GM12878 (cell line): ENCODE measurements around the gene TRPM5. TPM values are rescaled to one million over a fixed set of nuclear protein-coding genes. Genes with fewer than 3 reads are reported as not detected.

Experiments
- CTCF ChIP-seq, 3 experiments: IDR thresholded peaks in 2 of 3; conservative IDR thresholded peaks in 1 of 3; 2 replicates each; pipeline ENCODE4 v1.5.1; 2011; ENCODE audit warnings: low read depth in 3 of 3, low read length in 3 of 3, mild to moderate bottlenecking in 3 of 3, control low read depth in 2 of 3, moderate library complexity in 2 of 3, inconsistent platforms in 1 of 3, mixed read lengths in 1 of 3; ENCODE audit not compliant: control insufficient read depth in 2 of 3, insufficient read depth in 1 of 3; ENCODE audit errors: extremely low read depth in 1 of 3
- EED ChIP-seq: sonication (generic); IDR thresholded peaks from 2 replicates; pipeline ENCODE4 v1.6.1; 2016; ENCODE audit warnings: antibody characterized with exemption, low read depth
- GABPA ChIP-seq: IDR thresholded peaks from 2 replicates; pipeline ENCODE4 v1.6.1; 2014; ENCODE audit warnings: antibody characterized with exemption, low read depth, mild to moderate bottlenecking, inconsistent platforms
- HDGF ChIP-seq: fragments of 450-650 bp; IDR thresholded peaks from 2 replicates; pipeline ENCODE4 v1.6.1; 2016; ENCODE audit warnings: antibody characterized with exemption
- IKZF1 ChIP-seq: fragments of 450-650 bp; conservative IDR thresholded peaks from 2 replicates; pipeline ENCODE4 v1.6.1; 2017; ENCODE audit warnings: antibody characterized with exemption, mild to moderate bottlenecking
- IKZF2 ChIP-seq, 2 experiments: fragments of 450-650 bp; IDR thresholded peaks; 2 replicates each; pipeline ENCODE4 v1.6.1; 2017; ENCODE audit warnings: mild to moderate bottlenecking in 2 of 2, moderate library complexity in 2 of 2
- IRF3 ChIP-seq: fragments of 450-650 bp; IDR thresholded peaks from 2 replicates; pipeline ENCODE4 v1.6.1; 2014; ENCODE audit warnings: mild to moderate bottlenecking
- KAT2A ChIP-seq: conservative IDR thresholded peaks from 2 replicates; pipeline ENCODE4 v1.6.1; 2011; ENCODE audit warnings: low read depth, low read length; ENCODE audit not compliant: control insufficient read depth
- RAD21 ChIP-seq: IDR thresholded peaks from 2 replicates; pipeline ENCODE4 v1.6.1; 2011; ENCODE audit warnings: mild to moderate bottlenecking, low read depth, low read length, moderate library complexity; ENCODE audit not compliant: insufficient read depth
- RAD51 ChIP-seq: fragments of 450-650 bp; IDR thresholded peaks from 2 replicates; pipeline ENCODE4 v1.6.1; 2016; ENCODE audit warnings: moderate library complexity, mild to moderate bottlenecking, inconsistent platforms
- RELB ChIP-seq: fragments of 450-650 bp; IDR thresholded peaks from 2 replicates; pipeline ENCODE4 v1.6.1; 2017; ENCODE audit warnings: low read depth, mild to moderate bottlenecking, moderate library complexity
- SMC3 ChIP-seq: IDR thresholded peaks from 2 replicates; pipeline ENCODE4 v1.6.1; 2011; ENCODE audit warnings: low read length, improper control_type of control experiment, borderline replicate concordance
- SREBF1 ChIP-seq: IDR thresholded peaks from 2 replicates; pipeline ENCODE4 v1.6.1; 2012; ENCODE audit warnings: mild to moderate bottlenecking, low read length
- STAT1 ChIP-seq: fragments of 450-650 bp; conservative IDR thresholded peaks from 2 replicates; pipeline ENCODE4 v1.6.1; 2014; ENCODE audit warnings: antibody characterized with exemption, mild to moderate bottlenecking
- SUPT20H ChIP-seq: IDR thresholded peaks from 2 replicates; pipeline ENCODE4 v1.6.1; 2011; ENCODE audit warnings: low read depth, mild to moderate bottlenecking, low read length, moderate library complexity, borderline replicate concordance; ENCODE audit not compliant: control insufficient read depth
- ZNF622 ChIP-seq: fragments of 450-650 bp; IDR thresholded peaks from 2 replicates; pipeline ENCODE4 v1.6.1; 2017; ENCODE audit warnings: mild to moderate bottlenecking, inconsistent platforms
- ZNF687 ChIP-seq: fragments of 450-650 bp; IDR thresholded peaks from 2 replicates; pipeline ENCODE4 v1.6.1; 2017; ENCODE audit warnings: mild to moderate bottlenecking, moderate library complexity
- polyA plus RNA-seq, 11 experiments: library from polyadenylated mRNA; depleted of rRNA in 4 of 11; unstranded in 6 of 11; stranded (reverse) in 5 of 11; fragments of >200 nt; fragmentation: Nextera tagmentation in 4 of 11; fragmentation: Illumina TruSeq in 1 of 11; extraction: Ambion mirVana in 4 of 11; extraction: Trizol in 1 of 11; gene quantifications; 1 replicate in 1 of 11; 2 replicates in 10 of 11; pipeline versions ENCODE4 v1.2.1 to v1.2.3, GENCODE V29; 2011 to 2016; ENCODE audit warnings: inconsistent platforms in 2 of 11, missing spikeins in 2 of 11, low read depth in 1 of 11
- total RNA-seq, 4 experiments: library from RNA; depleted of rRNA in 3 of 4; stranded (reverse); fragments of >200 nt in 3 of 4; fragmentation: Illumina TruSeq in 1 of 4; extraction: Trizol in 1 of 4; gene quantifications; 2 replicates each; pipeline versions ENCODE4 v1.2.1 to v1.2.3, GENCODE V29; 2013 to 2021

TRPM5 gene
- total and polyA plus RNA-seq, 10 of the 15 experiments (the other 5 are each of a cell fraction or from before 2014, with no cell fraction given), result not detected

- TF ChIP-seq IRF3 (no peak), ZNF622 (no peak), EED (no peak), RELB (no peak), IKZF2 (IDR thresholded peaks at IDR 0.05) (no peak), IKZF1 (no peak), ZNF687 (no peak), RAD21 (peak; percentile 79), SREBF1 (no peak), HDGF (no peak), SUPT20H (no peak), GABPA (no peak), RAD51 (no peak), KAT2A (no peak), STAT1 (no peak), CTCF (IDR thresholded peaks at IDR 0.05 in 2 of 3, conservative IDR thresholded peaks at IDR 0.05 in 1 of 3; ENCODE audit: control insufficient read depth in 2 of 3, extremely low read depth in 1 of 3, insufficient read depth in 1 of 3, low read depth in 3 of 3, low read length in 3 of 3) (peak; percentile 81 to 90 (median 82)), SMC3 (peak; percentile 98)
Measured at GRCh38 chr11:2419638-2420501, 24.4 kb downstream of the TRPM5 start (continued).
